GM19193 (cell line): ENCODE results near the gene CHMP1A.

Experiments
- POLR2A ChIP-seq: IDR thresholded peaks from 4 replicates; pipeline ENCODE4 v1.6.1; 2011; ENCODE audit not compliant: insufficient read depth, insufficient read length; ENCODE audit errors: extremely low read depth

Gene CHMP1A

DNA sequence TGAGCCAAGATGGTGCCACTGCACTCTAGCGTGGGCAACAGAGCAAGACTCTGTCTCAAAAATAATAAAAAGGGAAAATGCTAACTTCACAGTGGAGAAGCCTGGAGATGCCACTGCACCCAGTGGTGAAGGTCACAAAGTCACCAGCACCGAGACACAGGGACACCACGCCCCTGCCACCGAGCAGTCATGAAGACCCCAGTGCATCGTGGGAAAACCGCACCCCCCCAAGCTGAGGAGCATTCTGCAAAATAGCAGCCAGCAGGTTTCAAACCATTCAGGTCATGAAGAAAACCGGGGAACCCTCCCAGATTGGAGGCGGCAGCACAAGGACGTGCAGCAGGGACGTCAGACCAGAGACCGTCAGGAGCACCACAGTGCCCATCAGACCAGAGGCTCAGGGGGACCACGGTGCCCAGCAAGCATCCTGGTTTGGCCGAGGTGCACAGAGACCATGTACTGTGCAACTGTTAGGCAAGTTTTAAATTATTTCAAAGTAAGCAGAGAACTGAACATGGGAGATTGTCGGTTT lies 13.7 kb downstream of the CHMP1A start:
- no peak for TF ChIP-seq POLR2A

GRCh38 chr16:89642574-89642973 lies 14.9 kb downstream of the CHMP1A start:
- TF ChIP-seq POLR2A: no peak

GRCh38 chr16:89641458-89642119 lies 15.9 kb downstream of the CHMP1A start:
- no peak for TF ChIP-seq POLR2A

GRCh38 chr16:89639385-89639784 lies 18.1 kb downstream of the CHMP1A start:
- no peak for TF ChIP-seq POLR2A

DNA sequence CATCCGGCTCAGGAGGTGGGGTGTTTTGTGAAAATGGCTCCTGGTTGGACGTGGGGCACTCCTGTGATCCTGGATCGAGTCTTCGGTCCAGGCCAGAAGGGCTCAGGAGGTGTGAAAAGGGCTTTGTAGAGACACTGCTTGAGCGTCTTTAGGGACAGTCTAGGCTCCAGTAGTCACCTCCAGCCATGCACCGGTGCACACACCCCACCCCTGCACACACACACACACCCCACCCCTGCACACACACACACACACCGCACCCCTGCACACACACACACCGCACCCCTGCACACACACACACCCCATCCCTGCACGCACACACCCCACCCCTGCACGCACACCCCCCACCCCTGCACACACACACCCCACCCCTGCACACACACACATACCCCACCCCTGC lies 19.1 kb downstream of the CHMP1A start:
- TF ChIP-seq POLR2A: no peak

- no peak for TF ChIP-seq POLR2A
These were observed 20.1 kb downstream of the CHMP1A start for GRCh38 chr16:89637379-89637778.

DNA sequence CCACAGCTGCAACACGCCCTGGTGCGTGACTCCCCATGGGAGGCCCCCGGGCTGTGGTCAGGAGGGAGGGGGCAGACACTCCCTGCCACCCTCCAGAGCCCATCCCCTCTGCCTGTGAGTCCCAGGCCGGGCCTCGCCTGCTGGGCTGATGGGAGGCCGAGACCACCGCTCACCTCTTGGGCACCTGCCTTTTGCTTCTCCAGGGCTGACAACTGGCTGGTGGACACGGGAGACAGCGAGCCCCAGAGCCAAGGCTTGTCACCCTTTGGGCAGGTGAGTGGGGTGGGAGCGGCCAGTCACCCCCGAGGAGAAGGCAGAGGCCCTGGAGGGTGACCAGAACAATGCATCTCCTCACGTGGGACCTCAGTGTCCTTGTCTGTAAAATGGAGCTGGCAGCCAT lies 20.8 kb downstream of the CHMP1A start:
- TF ChIP-seq POLR2A: no peak

- no peak for TF ChIP-seq POLR2A
These were observed 24.4 kb downstream of the CHMP1A start for GRCh38 chr16:89633064-89633631.

DNA sequence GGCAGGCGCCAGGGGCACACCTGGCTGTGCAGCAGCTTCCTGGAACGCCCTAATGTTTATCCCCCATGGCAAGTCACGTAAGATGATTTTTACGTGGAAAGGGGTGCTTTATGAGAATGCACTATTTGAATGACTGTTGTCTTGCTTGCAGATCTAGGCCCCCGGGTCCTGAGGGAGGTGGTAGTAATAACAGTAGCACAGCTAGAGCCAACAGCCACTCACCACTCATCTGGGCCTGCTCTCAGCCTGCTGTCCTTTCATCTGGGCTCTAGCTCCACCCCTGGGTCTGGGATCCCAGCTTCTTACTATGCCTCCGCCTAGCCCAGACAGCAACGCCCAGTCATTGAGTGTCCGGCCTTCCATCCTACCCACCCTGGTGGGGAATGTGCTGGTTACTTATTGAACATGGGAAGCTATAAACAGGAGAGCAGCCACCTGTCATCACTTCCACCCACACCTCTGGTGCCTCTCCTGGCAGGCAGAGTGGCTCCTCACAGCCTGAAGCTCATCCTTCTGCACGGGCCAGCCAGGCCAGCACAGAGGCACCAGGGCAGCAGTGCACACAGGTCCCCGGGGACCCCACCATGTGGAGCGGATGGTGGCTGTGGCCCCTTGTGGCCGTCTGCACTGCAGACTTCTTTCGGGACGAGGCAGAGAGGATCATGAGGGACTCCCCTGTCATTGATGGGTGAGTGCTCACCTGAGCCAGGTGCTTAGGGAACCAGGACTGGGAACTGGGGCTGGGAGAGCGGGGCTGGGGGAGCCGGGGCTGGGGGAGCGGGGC lies 27.5 kb downstream of the CHMP1A start:
- TF ChIP-seq POLR2A: no peak

GRCh38 chr16:89624777-89625761 lies 32.4 kb downstream of the CHMP1A start:
- no peak for TF ChIP-seq POLR2A

DNA sequence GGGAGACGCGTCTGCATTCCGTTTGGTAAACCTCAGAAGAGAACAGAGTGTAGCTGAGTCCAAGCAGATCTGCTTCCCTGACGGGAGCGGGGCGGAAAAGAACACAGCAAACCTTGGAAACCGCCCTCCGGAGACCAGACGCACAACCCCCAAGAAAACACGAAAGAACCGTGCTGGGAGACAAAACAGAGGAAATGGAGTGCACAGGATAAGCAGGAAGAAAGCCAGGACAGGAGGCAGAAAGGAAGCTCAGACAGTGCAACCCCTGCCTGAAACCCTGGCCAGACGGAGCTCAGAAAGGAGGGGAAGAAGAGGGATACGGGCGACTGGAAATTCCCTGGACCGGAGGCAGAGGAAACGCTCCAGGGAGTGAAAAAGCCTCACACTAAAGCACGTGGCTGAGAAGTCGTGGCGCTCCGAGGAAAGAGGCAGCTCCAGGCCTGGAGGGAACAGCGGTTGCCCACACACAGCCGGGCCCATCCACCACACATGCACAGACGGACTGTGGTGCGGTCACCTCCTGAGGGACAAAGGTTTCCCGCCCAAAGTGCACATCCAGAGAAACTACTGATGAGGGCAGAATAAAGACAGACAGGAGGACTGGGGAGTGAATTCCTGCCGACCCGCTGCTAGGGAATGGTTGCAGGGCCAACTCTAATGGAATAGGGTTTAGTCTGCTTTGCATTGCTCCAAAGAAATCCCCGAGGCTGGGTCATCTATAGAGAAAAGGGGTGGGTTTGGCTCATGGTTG lies 33.8 kb downstream of the CHMP1A start:
- no peak for TF ChIP-seq POLR2A

DNA sequence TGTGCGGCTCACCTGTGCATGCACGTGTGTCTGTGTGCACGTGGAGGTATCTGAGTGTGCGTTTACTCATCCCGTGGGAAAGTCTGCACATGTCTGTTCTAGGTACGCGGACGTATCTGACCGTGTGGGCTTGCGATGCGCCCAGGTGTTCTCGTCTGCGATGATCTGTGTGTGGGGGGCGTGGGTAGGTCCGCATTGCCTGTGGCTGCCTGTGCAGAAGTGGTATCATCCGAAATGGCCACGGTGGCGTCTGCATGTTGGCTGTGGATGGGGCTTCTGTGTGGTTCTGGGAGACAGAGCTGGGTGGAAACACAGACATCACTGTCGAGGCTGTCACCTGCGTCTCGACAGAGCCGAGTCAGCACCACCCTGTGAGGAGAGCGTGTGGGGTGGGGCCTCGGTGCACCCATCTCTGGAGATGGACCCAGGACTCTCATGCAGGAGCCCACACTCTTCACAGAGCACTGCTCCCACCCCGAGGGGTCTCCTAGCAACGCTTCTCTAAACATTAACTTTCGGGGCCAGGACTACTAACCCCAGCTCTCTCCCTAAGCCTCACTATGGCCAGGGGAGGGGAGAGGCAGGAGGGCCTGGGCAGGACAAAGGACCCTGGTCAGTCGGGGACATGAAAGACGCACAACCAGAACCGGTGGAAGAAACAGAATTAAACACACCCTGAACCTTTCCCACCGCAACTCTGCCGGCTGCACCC lies 35.7 kb downstream of the CHMP1A start:
- TF ChIP-seq POLR2A: no peak

- no peak for TF ChIP-seq POLR2A
These were observed 36.3 kb downstream of the CHMP1A start for GRCh38 chr16:89621136-89621697.

DNA sequence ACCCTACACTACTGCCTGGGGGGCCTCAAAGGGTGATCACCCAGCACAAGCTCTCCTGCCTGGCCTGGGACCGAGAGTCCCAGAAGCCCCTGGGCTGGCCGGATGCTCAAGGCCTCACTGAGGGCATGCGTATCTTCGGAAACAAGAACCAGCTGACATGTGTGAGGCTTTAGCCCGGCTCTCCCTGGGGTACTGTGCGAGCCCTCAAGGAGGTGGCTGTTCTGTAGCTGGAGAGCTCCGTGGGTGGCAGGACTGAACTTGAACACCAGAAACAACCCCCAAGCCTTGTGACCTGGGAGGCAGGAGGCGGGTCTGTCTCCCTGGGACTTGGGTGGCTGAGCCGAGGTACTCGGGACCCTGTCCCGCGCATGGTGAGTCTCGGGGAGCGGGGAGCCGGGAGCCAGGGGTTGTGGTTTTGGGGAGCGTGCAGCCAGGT lies 37.1 kb downstream of the CHMP1A start:
- no peak for TF ChIP-seq POLR2A

- no peak for TF ChIP-seq POLR2A
These were observed 37.7 kb downstream of the CHMP1A start for GRCh38 chr16:89619840-89620239.
